Measurements from ENCODE around the gene TBR1. TPM values are rescaled to one million over a fixed set of nuclear protein-coding genes. Genes with fewer than 3 reads are reported as not detected.

TBR1 gene
- total and polyA plus RNA-seq, 10 of the 15 experiments (the other 5 are each of a cell fraction or from before 2014, with no cell fraction given), result 0.01 TPM; not detected in 9

GRCh38 chr2:161381546-161381945 is 34.6 kb upstream of the TBR1 start (continued):
- TF ChIP-seq E2F8 (IDR thresholded peaks at IDR 0.05; ENCODE audit: low read depth, partially characterized antibody), result no peak

GRCh38 chr2:161382747-161383146 is 33.4 kb upstream of the TBR1 start:
- no TSS peak for BruUV-seq (replicated peaks)
- in situ Hi-C loops (cut with MboI), result loop anchor here (25.0 kb wide), 1 partner anchor 930 kb away; the partner anchor contains the start of gene IFIH1
- no peak overlapping the region for H3K4me3 ChIP-seq
- ChIA-PET SMC1A (ENCODE audit: uncharacterized antibody, unreplicated experiment) (interaction anchor here (0.6 to 2.7 kb wide), 6 partner anchors 8 to 319 kb away, joined by 3 to 13 read pairs (median 4); no protein-coding TSS in a partner anchor), RAD21 (ENCODE audit: unreplicated experiment) (interaction anchor here (0.8 to 0.9 kb wide), 2 partner anchors 11 to 319 kb away, joined by 3 read pairs; no protein-coding TSS in a partner anchor), POLR2A (interaction anchor here (0.9 kb wide), 2 partner anchors 13 to 59 kb away, joined by 4 read pairs; no protein-coding TSS in a partner anchor), CTCF (interaction anchor here (1.0 to 1.7 kb wide), 2 partner anchors 13 to 32 kb away, joined by 3 to 5 read pairs; no protein-coding TSS in a partner anchor)
- no peaks in the 10 kb centered on the region for H3K79me2 ChIP-seq (ENCODE audit: control insufficient read depth, insufficient read depth, low read length)
- no peak overlapping the region for H3K27ac ChIP-seq (ENCODE audit: control insufficient read depth, insufficient read depth)
- H2AFZ ChIP-seq (ENCODE audit: control insufficient read depth, low read depth, low read length), result no peak overlapping the region
- H3K4me2 ChIP-seq (ENCODE audit: control insufficient read depth, insufficient read depth), result no peak overlapping the region
- no peak for DNase-seq (ENCODE audit: low read depth, low spot score)
- H3K4me1 ChIP-seq (ENCODE audit: control insufficient read depth, insufficient read depth, low read length), result peaks cover 22% of the 10 kb centered on the region
- no peaks in the 10 kb centered on the region for H3K9me3 ChIP-seq (replicated peaks; ENCODE audit: control insufficient read depth, insufficient read depth, low read length)
- no peak for FAIRE-seq
- no peaks in the 10 kb centered on the region for H4K20me1 ChIP-seq (ENCODE audit: control insufficient read depth, insufficient read depth)
- H3K9ac ChIP-seq (ENCODE audit: control insufficient read depth, insufficient read depth, low read length), result no peak overlapping the region
- no peaks in the 10 kb centered on the region; a peak in 2 of 4 replicates for H3K36me3 ChIP-seq (ENCODE audit: control insufficient read depth in 2 of 2, insufficient read depth in 2 of 2, low read length in 1 of 2)
- intact Hi-C loops (cut with micrococcal nuclease; ENCODE audit: unreplicated experiment), result loop anchor here (10.0 kb wide), 2 partner anchors 218 to 932 kb away; partner anchors contain the start of genes IFIH1 and TANK
- 100% methylated on average over 4 of the region's 4 CpGs for WGBS (ENCODE audit: insufficient coverage, insufficient replicate concordance, low lambda C conversion rate, missing lambda C conversion rate)
- ATAC-seq, result no peak
- H3K27me3 ChIP-seq (replicated peaks in 1 of 2; ENCODE audit: control insufficient read depth in 2 of 2, insufficient read depth in 2 of 2, low read length in 1 of 2), result no peaks in the 10 kb centered on the region
- no peak for TF ChIP-seq KDM1A (IDR thresholded peaks at IDR 0.05; ENCODE audit: borderline replicate concordance)
- no peak for TF ChIP-seq IRF3 (IDR thresholded peaks at IDR 0.05)
- no peak for TF ChIP-seq BHLHE40 (IDR thresholded peaks at IDR 0.05; ENCODE audit: borderline replicate concordance in 1 of 2, low read depth in 2 of 2, low read length in 1 of 2)
- TF ChIP-seq MEF2A (IDR thresholded peaks at IDR 0.05; ENCODE audit: insufficient read depth, low read depth, low read length), result no peak
- TF ChIP-seq NR2C1 (IDR thresholded peaks at IDR 0.05), result no peak
- no peak for TF ChIP-seq ZNF217 (IDR thresholded peaks at IDR 0.05)
- TF ChIP-seq MXI1 (IDR thresholded peaks at IDR 0.05; ENCODE audit: low read depth, low read length), result no peak

Data from GM12878 (cell line).